Activated CD4-positive, alpha-beta T cell treated with anti-CD3 and anti-CD28 coated beads, Interleukin-2, amount 10 ng/mL, durations not matched to agents 7 days and 5 days (primary cell): ENCODE data around the gene SPDYE17. TPM values are rescaled to one million over a fixed set of nuclear protein-coding genes. Genes with fewer than 3 reads are reported as not detected.
"Not testable (repeated sequence)": the region's sequence is repeated elsewhere in the genome, so short reads cannot be mapped to it uniquely, and the experiment has no call there.

Experiments used
- CTCF ChIA-PET: fragments of 350-600 bp; sonication (Branson Sonifier 250); formaldehyde crosslinking; loops from one replicate; lab custom pipeline; 2021; ENCODE audit warnings: antibody characterized with exemption; lab: Charles Lee
- POLR2A ChIA-PET: fragments of 350-600 bp; sonication (Branson Sonifier 250); formaldehyde crosslinking; loops from one replicate; lab custom pipeline; 2021; ENCODE audit warnings: antibody characterized with exemption; lab: Charles Lee
- DNase-seq: peaks from one replicate; pipeline ENCODE4 v3.0.0-alpha.2; 2020
- H3K27ac Mint-ChIP-seq: one replicate; pipeline ENCODE4 v1.8.0; 2021; ENCODE audit warnings: mild to moderate bottlenecking, moderate library complexity, mixed read lengths
- H3K27me3 Mint-ChIP-seq: one replicate; pipeline ENCODE4 v1.8.0; 2021; ENCODE audit warnings: mixed read lengths
- H3K36me3 Mint-ChIP-seq: one replicate; pipeline ENCODE4 v1.8.0; 2021; ENCODE audit warnings: low read depth, mixed read lengths
- H3K4me1 Mint-ChIP-seq: one replicate; pipeline ENCODE4 v1.8.0; 2021; ENCODE audit warnings: mixed read lengths
- H3K4me3 Mint-ChIP-seq: one replicate; pipeline ENCODE4 v1.8.0; 2021; ENCODE audit warnings: mild to moderate bottlenecking, moderate library complexity, mixed read lengths
- H3K9me3 Mint-ChIP-seq: one replicate; pipeline ENCODE4 v1.8.0; 2021; ENCODE audit warnings: mixed read lengths
- total RNA-seq, 2 experiments: library from RNA; stranded (reverse); gene quantifications; one replicate each; pipeline ENCODE4 v1.2.3, GENCODE V29; 2021

Gene SPDYE17
- total RNA-seq, 2 experiments from 2014 or later, result not detected

GRCh38 chr7:76974793-76975579 is 57.2 kb downstream of the SPDYE17 start:
- H3K27ac Mint-ChIP-seq, H3K4me3 Mint-ChIP-seq, H3K9me3 Mint-ChIP-seq, H3K4me1 Mint-ChIP-seq, POLR2A ChIA-PET, H3K27me3 Mint-ChIP-seq, H3K36me3 Mint-ChIP-seq, CTCF ChIA-PET, DNase-seq: not testable (repeated sequence)

GRCh38 chr7:76974336-76974735 is 57.8 kb downstream of the SPDYE17 start:
- POLR2A ChIA-PET, H3K36me3 Mint-ChIP-seq, H3K4me1 Mint-ChIP-seq, CTCF ChIA-PET, H3K27ac Mint-ChIP-seq, DNase-seq, H3K4me3 Mint-ChIP-seq, H3K9me3 Mint-ChIP-seq, H3K27me3 Mint-ChIP-seq: not testable (repeated sequence)

GRCh38 chr7:76972391-76972790 is 59.8 kb downstream of the SPDYE17 start:
- H3K9me3 Mint-ChIP-seq, POLR2A ChIA-PET, H3K27me3 Mint-ChIP-seq, CTCF ChIA-PET, H3K27ac Mint-ChIP-seq, H3K4me3 Mint-ChIP-seq, H3K4me1 Mint-ChIP-seq, H3K36me3 Mint-ChIP-seq, DNase-seq: not testable (repeated sequence)

Other genes starting within 250 kb of the SPDYE17 start
- gene SPDYE18, start 30.2 kb upstream of the SPDYE17 start, total RNA-seq, result under 1 TPM; 0.60 to 0.65 TPM
- gene CCDC146, start 90.3 kb upstream of the SPDYE17 start, total RNA-seq, result 10 to 100 TPM in 1 of 2 experiments, 1 to 10 TPM in 1; 9.2 to 10.5 TPM
- 1 to 10 TPM; 1.1 to 1.3 TPM for gene FGL2, start 167.5 kb upstream of the SPDYE17 start, total RNA-seq